HCT116 (cell line): ENCODE measurements around the gene GALNT2. TPM values are rescaled to one million over a fixed set of nuclear protein-coding genes. Genes with fewer than 3 reads are reported as not detected.

Experiments
- ATAC-seq: fragments of 200-7000 bp; cut with Tn5 transposase; 2 replicates; pipeline ENCODE4 v1.9.1; 2020; ENCODE audit warnings: mild to moderate bottlenecking, moderate library complexity
- BruUV-seq: library from RNA; stranded (reverse); fragments of 400-500 nt; replicated peaks from 2 replicates; lab custom pipeline; 2021; lab: Mats Ljungman, UMichigan
- CTCF ChIA-PET: fragments of 300-600 bp; sonication (Branson Sonifier 250); formaldehyde crosslinking; loops from one replicate; lab custom pipeline; 2021; ENCODE audit warnings: antibody characterized with exemption; lab: Charles Lee
- POLR2A ChIA-PET: fragments of 300-600, 350-600 bp; sonication (Branson Sonifier 250); formaldehyde crosslinking; loops from one replicate; lab custom pipeline; 2021; ENCODE audit warnings: antibody characterized with exemption; lab: Charles Lee
- RAD21 ChIA-PET, 2 experiments: fragments of 300-600 bp; sonication (Branson Sonifier 250); formaldehyde crosslinking; loops; one replicate each; lab custom pipeline; 2023; ENCODE audit warnings: low total read pairs in 2 of 2; ENCODE audit not compliant: uncharacterized antibody in 2 of 2, unreplicated experiment in 2 of 2, low non-redundant PET in 1 of 2; lab: Charles Lee
- DNase-seq: peaks from one replicate; pipeline ENCODE4 v3.0.0-alpha.2; 2010; ENCODE audit warnings: low read depth, low spot score
- H2AFZ ChIP-seq: fragments of 200-600 bp; shearing (Covaris generic), sonication (generic); 2 replicates; pipeline ENCODE4 v1.6.1; 2017; ENCODE audit warnings: low read depth, mixed run types, mixed read lengths, antibody characterized with exemption, low read length; ENCODE audit not compliant: poor library complexity, severe bottlenecking
- H3K27ac ChIP-seq: 2 replicates; pipeline ENCODE4 v1.5.1; 2012; ENCODE audit warnings: low read depth, low read length
- H3K27me3 ChIP-seq: fragments of 200-600 bp; sonication (generic); 2 replicates; pipeline ENCODE4 v1.6.1; 2016; ENCODE audit warnings: mixed run types, low read length, mixed read lengths; ENCODE audit not compliant: insufficient read depth
- H3K36me3 ChIP-seq, 2 experiments: fragments of 200-500 bp in 1 of 2; fragments of 200-600 bp in 1 of 2; sonication (Bioruptor generic) in 1 of 2; sonication (generic) in 1 of 2; 2 replicates each; pipeline versions ENCODE4 v1.5.1 to v1.6.1; 2014 to 2016; ENCODE audit warnings: low read length in 2 of 2, inconsistent platforms in 1 of 2, mixed read lengths in 1 of 2, mixed run types in 1 of 2; ENCODE audit not compliant: insufficient read depth in 2 of 2, control insufficient read depth in 1 of 2
- H3K4me1 ChIP-seq, 2 experiments: fragments of 200-600 bp in 1 of 2; sonication (generic) in 1 of 2; 2 replicates each; pipeline versions ENCODE4 v1.5.1 to v1.6.1; 2012 to 2017; ENCODE audit warnings: low read length in 2 of 2, inconsistent platforms in 1 of 2, mild to moderate bottlenecking in 1 of 2, mixed read lengths in 1 of 2, mixed run types in 1 of 2, moderate library complexity in 1 of 2; ENCODE audit not compliant: insufficient read depth in 2 of 2, control insufficient read depth in 1 of 2
- H3K4me2 ChIP-seq: fragments of 200-600 bp; sonication (generic); 2 replicates; pipeline ENCODE4 v1.6.1; 2017; ENCODE audit warnings: mixed run types, low read length, mixed read lengths
- H3K4me3 ChIP-seq, 2 experiments: fragments of 200-600 bp in 1 of 2; sonication (generic) in 1 of 2; replicated peaks in 1 of 2; 2 replicates each; pipeline ENCODE4 v1.5.1; 2011 to 2016; ENCODE audit warnings: low read length in 2 of 2, control low read depth in 1 of 2, low read depth in 1 of 2, mild to moderate bottlenecking in 1 of 2, mixed read lengths in 1 of 2, mixed run types in 1 of 2
- H3K79me2 ChIP-seq: fragments of 200-600 bp; sonication (generic); 2 replicates; pipeline ENCODE4 v1.6.1; 2017; ENCODE audit warnings: mild to moderate bottlenecking, mixed run types, low read length, moderate library complexity, mixed read lengths; ENCODE audit not compliant: insufficient read depth
- H3K9ac ChIP-seq: fragments of 200-600 bp; sonication (generic); 2 replicates; pipeline ENCODE4 v1.6.1; 2016; ENCODE audit warnings: low read length, mixed read lengths
- H3K9me2 ChIP-seq: fragments of 200-600 bp; sonication (generic), shearing (Covaris generic); 2 replicates; pipeline ENCODE4 v1.6.1; 2017; ENCODE audit warnings: mixed run types, mild to moderate bottlenecking, moderate library complexity; ENCODE audit not compliant: insufficient read depth
- H3K9me3 ChIP-seq, 2 experiments: fragments of 200-500 bp in 1 of 2; fragments of 200-600 bp in 1 of 2; sonication (Bioruptor generic) in 1 of 2; sonication (generic) in 1 of 2; 2 replicates each; pipeline ENCODE4 v1.6.1; 2014 to 2017; ENCODE audit warnings: low read length in 2 of 2, mixed read lengths in 2 of 2, inconsistent platforms in 1 of 2, low read depth in 1 of 2, mild to moderate bottlenecking in 1 of 2, mixed run types in 1 of 2, moderate library complexity in 1 of 2; ENCODE audit not compliant: control insufficient read depth in 1 of 2, insufficient read depth in 1 of 2
- H4K20me1 ChIP-seq: fragments of 200-600 bp; sonication (generic), shearing (Covaris generic); 2 replicates; pipeline ENCODE4 v1.6.1; 2017; ENCODE audit warnings: mixed run types, mild to moderate bottlenecking, moderate library complexity; ENCODE audit not compliant: insufficient read depth
- ATF3 ChIP-seq: IDR thresholded peaks from 2 replicates; pipeline ENCODE4 v1.6.1; 2012
- CBX3 ChIP-seq: IDR thresholded peaks from 2 replicates; pipeline ENCODE4 v1.6.1; 2012; ENCODE audit warnings: low read depth
- EGR1 ChIP-seq: IDR thresholded peaks from 2 replicates; pipeline ENCODE4 v1.6.1; 2012; ENCODE audit warnings: low read depth
- ELF1 ChIP-seq: IDR thresholded peaks from 2 replicates; pipeline ENCODE4 v1.6.1; 2012; ENCODE audit warnings: low read depth, borderline replicate concordance
- EZH2phosphoT487 ChIP-seq: fragments of 200-600 bp; IDR thresholded peaks from 2 replicates; pipeline ENCODE4 v1.6.1; 2018; ENCODE audit warnings: antibody characterized with exemption, borderline replicate concordance
- JUND ChIP-seq: IDR thresholded peaks from 2 replicates; pipeline ENCODE4 v1.6.1; 2012
- MAX ChIP-seq: IDR thresholded peaks from 2 replicates; pipeline ENCODE4 v1.6.1; 2012
- POLR2A ChIP-seq: IDR thresholded peaks from 2 replicates; pipeline ENCODE4 v1.7.0; 2011; ENCODE audit warnings: borderline replicate concordance; ENCODE audit not compliant: insufficient read depth, insufficient read length; ENCODE audit errors: extremely low read depth
- REST ChIP-seq: IDR thresholded peaks from 2 replicates; pipeline ENCODE4 v1.6.1; 2012; ENCODE audit warnings: low read depth
- YY1 ChIP-seq: IDR thresholded peaks from 2 replicates; pipeline ENCODE4 v1.6.1; 2011; ENCODE audit warnings: low read length, low read depth, moderate library complexity, mild to moderate bottlenecking; ENCODE audit not compliant: insufficient replicate concordance; ENCODE audit errors: extremely low read depth
- ZNF274 ChIP-seq: fragments of 200-500 bp; sonication (Bioruptor generic); IDR thresholded peaks from 2 replicates; pipeline ENCODE4 v1.6.1; 2014; ENCODE audit warnings: mild to moderate bottlenecking, low read depth, low read length, inconsistent platforms
- intact Hi-C: fragments of 100-400 bp; cut with micrococcal nuclease; formaldehyde crosslinking; loops from 2 replicates; pipeline ENCODE4 v1.10.0; 2022
- total RNA-seq: library from RNA; stranded (reverse); gene quantifications from one replicate; pipeline ENCODE4 v1.2.1, GENCODE V29; 2021; ENCODE audit not compliant: unreplicated experiment

Gene GALNT2
- total RNA-seq, 1 experiment from 2014 or later, result 40.8 TPM

GRCh38 chr1:230095938-230096337 is 28.9 kb downstream of the GALNT2 start:
- Histone ChIP-seq H3K79me2 (no peaks in the 10 kb centered on the region; the same call in 1 of the 2 replicates), H4K20me1 (no peaks in the 10 kb centered on the region), H3K4me2 (no peak overlapping the region), H3K4me1 (no peaks in the 10 kb centered on the region; a peak in 1 of 4 replicates), H3K27ac (no peak overlapping the region), H3K27me3 (no peaks in the 10 kb centered on the region), H3K9ac (no peak overlapping the region), H3K36me3 (no peaks in the 10 kb centered on the region), H2AFZ (no peak overlapping the region), H3K4me3 (no peak overlapping the region), H3K9me2 (no peaks in the 10 kb centered on the region), H3K9me3 (no peaks in the 10 kb centered on the region)
- no TSS peak for BruUV-seq
- ChIA-PET CTCF (no interaction called here), RAD21 (no interaction called here), POLR2A (no interaction called here)
- DNase-seq, result no peak
- intact Hi-C loops, result no loop called here
- no peak for ATAC-seq
- TF ChIP-seq ATF3 (no peak), ZNF274 (no peak), MAX (no peak), POLR2A (no peak), JUND (no peak), CBX3 (no peak)
- TF ChIP-seq, all 23 proteins: peak for 0

GRCh38 chr1:230097370-230097769 is 30.3 kb downstream of the GALNT2 start:
- no peak for TF ChIP-seq EZH2phosphoT487
- TF ChIP-seq REST, result no peak
- no peak for TF ChIP-seq YY1
- TF ChIP-seq MAX, result no peak
- TF ChIP-seq JUND, result no peak
- TF ChIP-seq EGR1, result no peak
- no peak for TF ChIP-seq ELF1
- RAD21 ChIA-PET, result no interaction called here
- BruUV-seq, result no TSS peak
- Histone ChIP-seq H2AFZ (no peak overlapping the region), H3K9me3 (no peaks in the 10 kb centered on the region), H3K4me2 (no peak overlapping the region), H3K4me1 (peaks cover 0 to 4% of the 10 kb centered on the region in 2 experiments; a peak in 2 of 4 replicates), H3K36me3 (no peaks in the 10 kb centered on the region), H3K9me2 (no peaks in the 10 kb centered on the region), H3K4me3 (no peak overlapping the region), H3K27me3 (no peaks in the 10 kb centered on the region), H4K20me1 (no peaks in the 10 kb centered on the region), H3K9ac (no peak overlapping the region), H3K27ac (no peak overlapping the region), H3K79me2 (no peaks in the 10 kb centered on the region; the same call in 1 of the 2 replicates)
- CTCF ChIA-PET, result no interaction called here
- POLR2A ChIA-PET, result no interaction called here
- ATAC-seq, result no peak
- intact Hi-C loops, result no loop called here
- no peak for DNase-seq
